Keratinocyte (primary cell): Measurements from ENCODE around the gene MLLT3.

Source experiments
- EZH2 ChIP-seq: IDR thresholded peaks from one replicate; pipeline ENCODE4 v1.6.1; 2012; ENCODE audit warnings: inconsistent platforms, mild to moderate bottlenecking, low read length, moderate library complexity
- TF ChIP-seq, protein P1 (sequence below), 3 experiments: IDR thresholded peaks in 1 of 3; conservative IDR thresholded peaks in 1 of 3; optimal IDR thresholded peaks in 1 of 3; 2 replicates in 2 of 3; 3 replicates in 1 of 3; pipeline versions ENCODE3 to v1.5.1; 2011; ENCODE audit warnings: low read length in 3 of 3, mild to moderate bottlenecking in 3 of 3, moderate library complexity in 2 of 3, control low read depth in 1 of 3, inconsistent platforms in 1 of 3; ENCODE audit not compliant: insufficient read depth in 2 of 3; ENCODE audit errors: extremely low read depth in 1 of 3

GRCh38 chr9:20592673-20593072, 29.6 kb downstream of the MLLT3 start:
- TF ChIP-seq, protein P1, sequence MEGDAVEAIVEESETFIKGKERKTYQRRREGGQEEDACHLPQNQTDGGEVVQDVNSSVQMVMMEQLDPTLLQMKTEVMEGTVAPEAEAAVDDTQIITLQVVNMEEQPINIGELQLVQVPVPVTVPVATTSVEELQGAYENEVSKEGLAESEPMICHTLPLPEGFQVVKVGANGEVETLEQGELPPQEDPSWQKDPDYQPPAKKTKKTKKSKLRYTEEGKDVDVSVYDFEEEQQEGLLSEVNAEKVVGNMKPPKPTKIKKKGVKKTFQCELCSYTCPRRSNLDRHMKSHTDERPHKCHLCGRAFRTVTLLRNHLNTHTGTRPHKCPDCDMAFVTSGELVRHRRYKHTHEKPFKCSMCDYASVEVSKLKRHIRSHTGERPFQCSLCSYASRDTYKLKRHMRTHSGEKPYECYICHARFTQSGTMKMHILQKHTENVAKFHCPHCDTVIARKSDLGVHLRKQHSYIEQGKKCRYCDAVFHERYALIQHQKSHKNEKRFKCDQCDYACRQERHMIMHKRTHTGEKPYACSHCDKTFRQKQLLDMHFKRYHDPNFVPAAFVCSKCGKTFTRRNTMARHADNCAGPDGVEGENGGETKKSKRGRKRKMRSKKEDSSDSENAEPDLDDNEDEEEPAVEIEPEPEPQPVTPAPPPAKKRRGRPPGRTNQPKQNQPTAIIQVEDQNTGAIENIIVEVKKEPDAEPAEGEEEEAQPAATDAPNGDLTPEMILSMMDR (optimal IDR thresholded peaks at IDR 0.05 in 1 of 3, IDR thresholded peaks at IDR 0.05 in 1 of 3, conservative IDR thresholded peaks at IDR 0.05 in 1 of 3; ENCODE audit: extremely low read depth in 1 of 3, insufficient read depth in 2 of 3, low read length in 3 of 3) = no peak
- TF ChIP-seq EZH2 = no peak
